H1 (cell line): ENCODE data around the gene NDUFAF3.

ENCODE experiments used
- CTCF ChIP-seq, 3 experiments: IDR thresholded peaks; 1 replicate in 2 of 3; 2 replicates in 1 of 3; pipeline versions ENCODE4 v1.5.1 to v1.6.1; 2011; ENCODE audit warnings: low read length in 3 of 3, mild to moderate bottlenecking in 3 of 3, inconsistent platforms in 2 of 3, low read depth in 1 of 3, moderate library complexity in 1 of 3; ENCODE audit not compliant: insufficient read depth in 1 of 3; ENCODE audit errors: control extremely low read depth in 1 of 3
- EP300 ChIP-seq, 2 experiments: IDR thresholded peaks; 1 replicate in 1 of 2; 2 replicates in 1 of 2; pipeline ENCODE4 v1.6.1; 2011 to 2012; ENCODE audit warnings: low read depth in 2 of 2, low read length in 2 of 2, mild to moderate bottlenecking in 2 of 2, borderline replicate concordance in 1 of 2, inconsistent platforms in 1 of 2, moderate library complexity in 1 of 2
- TEAD4 ChIP-seq: IDR thresholded peaks from 2 replicates; pipeline ENCODE4 v1.6.1; 2012; ENCODE audit warnings: low read depth, low read length, inconsistent platforms, mixed read lengths

DNA sequence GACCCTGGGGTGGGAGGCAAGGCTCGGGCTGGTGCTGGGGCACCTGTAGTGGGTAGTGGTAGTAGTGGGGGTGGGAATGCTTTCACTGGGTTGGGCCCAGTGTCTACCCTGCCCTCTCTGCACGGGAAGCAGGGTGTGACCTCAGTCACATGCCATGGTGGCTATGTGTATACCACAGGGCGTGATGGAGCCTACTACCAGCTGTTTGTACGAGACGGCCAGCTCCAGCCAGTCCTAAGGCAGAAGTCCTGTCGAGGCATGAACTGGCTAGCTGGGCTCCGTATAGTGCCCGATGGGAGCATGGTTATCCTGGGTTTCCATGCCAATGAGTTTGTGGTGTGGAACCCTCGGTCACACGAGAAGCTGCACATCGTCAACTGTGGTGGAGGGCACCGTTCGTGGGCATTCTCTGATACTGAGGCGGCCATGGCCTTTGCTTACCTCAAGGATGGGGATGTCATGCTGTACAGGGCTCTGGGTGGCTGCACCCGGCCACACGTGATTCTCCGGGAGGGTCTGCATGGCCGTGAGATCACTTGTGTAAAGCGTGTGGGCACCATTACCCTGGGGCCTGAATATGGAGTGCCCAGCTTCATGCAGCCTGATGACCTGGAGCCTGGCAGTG is 8.7 kb upstream of the NDUFAF3 start:
- TF ChIP-seq CTCF (IDR thresholded peaks at IDR 0.05; ENCODE audit: control extremely low read depth in 1 of 3, insufficient read depth in 1 of 3, low read depth in 1 of 3, low read length in 3 of 3) (no peak), EP300 (IDR thresholded peaks at IDR 0.05; ENCODE audit: borderline replicate concordance in 1 of 2, low read depth in 2 of 2, low read length in 2 of 2) (no peak), TEAD4 (no peak)
